Fibroblast of mammary gland (primary cell): ENCODE measurements around the gene MYCBP2.
"Not testable (repeated sequence)": the region's sequence is repeated elsewhere in the genome, so short reads cannot be mapped to it uniquely, and the experiment has no call there.

Source experiments
- DNase-seq: peaks from one replicate; pipeline ENCODE4 v3.0.0-alpha.2; 2010; ENCODE audit warnings: low read depth
- H3K4me3 ChIP-seq: 2 replicates; pipeline ENCODE4 v1.5.1; 2011; ENCODE audit warnings: low read depth, mild to moderate bottlenecking, low read length, moderate library complexity; ENCODE audit not compliant: control insufficient read depth
- TF ChIP-seq, protein P1 (sequence below): conservative IDR thresholded peaks from 2 replicates; pipeline ENCODE4 v1.5.1; 2011; ENCODE audit warnings: low read depth, low read length, inconsistent platforms; ENCODE audit not compliant: control insufficient read depth, insufficient read depth

Gene MYCBP2

DNA sequence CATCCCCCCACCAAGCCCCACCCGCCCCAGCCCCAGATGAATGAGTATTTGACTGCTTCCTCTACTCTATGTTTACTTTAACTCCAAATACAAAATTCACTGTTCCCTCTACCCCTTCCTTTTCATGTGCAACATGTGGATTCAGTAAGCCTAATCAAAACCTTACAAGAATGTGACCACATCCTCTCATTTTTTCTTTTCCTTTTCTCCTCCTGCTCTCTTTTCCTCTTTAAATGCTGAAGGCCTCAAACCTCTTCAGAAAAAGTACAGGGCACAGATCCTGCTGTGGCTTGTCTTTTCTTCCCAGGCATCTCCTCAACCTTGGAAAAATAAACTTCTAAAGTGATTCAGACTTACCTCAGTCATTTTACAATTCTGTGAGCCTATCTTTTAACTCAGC, 119.0 kb downstream of the MYCBP2 start:
- TF ChIP-seq, protein P1, sequence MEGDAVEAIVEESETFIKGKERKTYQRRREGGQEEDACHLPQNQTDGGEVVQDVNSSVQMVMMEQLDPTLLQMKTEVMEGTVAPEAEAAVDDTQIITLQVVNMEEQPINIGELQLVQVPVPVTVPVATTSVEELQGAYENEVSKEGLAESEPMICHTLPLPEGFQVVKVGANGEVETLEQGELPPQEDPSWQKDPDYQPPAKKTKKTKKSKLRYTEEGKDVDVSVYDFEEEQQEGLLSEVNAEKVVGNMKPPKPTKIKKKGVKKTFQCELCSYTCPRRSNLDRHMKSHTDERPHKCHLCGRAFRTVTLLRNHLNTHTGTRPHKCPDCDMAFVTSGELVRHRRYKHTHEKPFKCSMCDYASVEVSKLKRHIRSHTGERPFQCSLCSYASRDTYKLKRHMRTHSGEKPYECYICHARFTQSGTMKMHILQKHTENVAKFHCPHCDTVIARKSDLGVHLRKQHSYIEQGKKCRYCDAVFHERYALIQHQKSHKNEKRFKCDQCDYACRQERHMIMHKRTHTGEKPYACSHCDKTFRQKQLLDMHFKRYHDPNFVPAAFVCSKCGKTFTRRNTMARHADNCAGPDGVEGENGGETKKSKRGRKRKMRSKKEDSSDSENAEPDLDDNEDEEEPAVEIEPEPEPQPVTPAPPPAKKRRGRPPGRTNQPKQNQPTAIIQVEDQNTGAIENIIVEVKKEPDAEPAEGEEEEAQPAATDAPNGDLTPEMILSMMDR, result no peak
- no peak overlapping the region for H3K4me3 ChIP-seq
- peak; percentile 88 for DNase-seq

DNA sequence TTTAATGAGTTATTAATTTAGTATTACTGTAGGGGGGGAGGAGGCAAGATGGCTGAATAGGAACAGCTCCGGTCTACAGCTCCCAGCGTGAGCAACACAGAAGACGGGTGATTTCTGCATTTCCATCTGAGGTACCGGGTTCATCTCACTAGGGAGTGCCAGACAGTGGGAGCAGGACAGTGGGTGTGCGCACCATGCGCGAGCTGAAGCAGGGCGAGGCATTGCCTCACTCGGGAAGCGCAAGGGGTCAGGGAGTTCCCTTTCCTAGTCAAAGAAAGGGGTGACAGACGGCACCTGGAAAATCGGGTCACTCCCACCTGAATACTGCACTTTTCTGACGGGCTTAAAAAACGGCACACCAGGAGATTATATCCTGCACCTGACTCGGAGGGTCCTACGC, 127.9 kb downstream of the MYCBP2 start:
- not testable (repeated sequence) for H3K4me3 ChIP-seq, DNase-seq

DNA sequence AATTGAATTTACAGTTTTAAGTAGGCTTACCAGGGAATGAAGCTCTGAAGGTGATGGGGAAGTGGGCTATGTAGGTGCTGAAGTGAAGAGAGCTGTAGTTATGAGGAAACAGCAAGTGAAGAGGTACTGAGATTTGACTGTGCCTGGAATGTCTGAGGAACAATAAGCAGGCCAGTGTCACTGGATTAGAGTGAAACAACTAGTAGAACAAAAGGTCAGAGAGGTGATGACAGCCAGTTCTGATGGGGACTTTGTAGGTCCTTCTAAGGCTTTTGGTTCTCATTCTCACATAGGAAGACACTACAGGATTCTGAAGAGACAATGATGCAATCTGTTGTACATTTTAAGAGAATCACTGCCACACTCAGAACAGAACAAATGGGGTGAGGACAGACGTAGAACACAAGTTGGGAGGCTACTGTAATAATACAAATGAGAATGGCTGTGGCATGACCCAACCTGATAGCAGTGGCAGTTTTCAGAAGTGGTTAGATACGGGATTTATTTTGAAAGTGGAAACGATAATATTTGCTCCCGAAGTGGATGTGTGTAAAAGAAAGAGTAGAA, 130.8 kb downstream of the MYCBP2 start:
- no peak overlapping the region for H3K4me3 ChIP-seq
- TF ChIP-seq, protein P1, result no peak
- DNase-seq, result no peak

DNA sequence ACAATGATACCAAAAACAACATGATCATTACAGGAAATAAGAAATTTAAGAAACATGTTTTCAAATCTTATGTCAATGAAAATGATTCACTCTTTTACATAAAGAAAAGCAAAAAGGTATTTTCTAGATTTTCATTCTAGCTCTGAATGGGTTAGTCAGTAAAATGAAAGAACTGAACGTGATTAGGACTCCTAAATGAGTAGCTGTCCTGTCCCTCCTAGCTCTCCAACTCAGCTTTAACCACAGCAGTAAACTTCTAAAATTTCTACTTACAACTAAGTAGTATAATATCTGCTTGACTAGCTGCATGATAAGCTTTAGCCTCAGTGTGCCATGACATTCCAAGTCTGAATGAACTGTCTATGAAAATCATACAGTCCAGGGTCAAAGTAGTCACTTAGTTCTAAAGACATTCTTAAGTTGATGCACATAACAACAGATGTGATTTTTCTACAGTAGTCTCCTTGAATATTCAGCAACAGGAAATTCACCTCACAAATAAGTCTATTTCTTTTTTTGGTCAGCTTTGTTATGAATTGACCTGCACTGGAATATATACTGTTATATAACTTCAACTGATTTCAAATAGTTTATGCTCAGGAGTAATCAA, 136.4 kb downstream of the MYCBP2 start:
- TF ChIP-seq, protein P1, result no peak
- no peak for DNase-seq
- no peak overlapping the region for H3K4me3 ChIP-seq

DNA sequence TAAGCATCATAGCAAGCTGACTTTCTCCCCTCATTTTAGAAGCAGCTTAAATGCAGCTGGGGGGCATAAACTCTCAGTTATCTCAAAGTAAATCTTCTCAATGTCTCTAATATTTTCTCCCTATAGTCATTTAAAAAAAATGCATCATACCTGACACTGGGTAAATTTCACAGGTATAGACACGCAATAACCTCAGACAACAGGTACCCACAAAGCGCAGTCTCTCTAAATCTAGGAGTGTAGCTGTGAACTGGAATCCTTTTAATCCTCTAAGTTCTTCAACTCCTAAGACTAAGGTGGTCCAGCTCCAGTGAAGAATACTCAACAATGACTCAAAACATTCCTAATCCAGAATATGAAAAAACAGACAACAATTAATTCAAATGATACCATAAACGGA, 141.2 kb downstream of the MYCBP2 start:
- no peak overlapping the region for H3K4me3 ChIP-seq
- TF ChIP-seq, protein P1, result no peak

DNA sequence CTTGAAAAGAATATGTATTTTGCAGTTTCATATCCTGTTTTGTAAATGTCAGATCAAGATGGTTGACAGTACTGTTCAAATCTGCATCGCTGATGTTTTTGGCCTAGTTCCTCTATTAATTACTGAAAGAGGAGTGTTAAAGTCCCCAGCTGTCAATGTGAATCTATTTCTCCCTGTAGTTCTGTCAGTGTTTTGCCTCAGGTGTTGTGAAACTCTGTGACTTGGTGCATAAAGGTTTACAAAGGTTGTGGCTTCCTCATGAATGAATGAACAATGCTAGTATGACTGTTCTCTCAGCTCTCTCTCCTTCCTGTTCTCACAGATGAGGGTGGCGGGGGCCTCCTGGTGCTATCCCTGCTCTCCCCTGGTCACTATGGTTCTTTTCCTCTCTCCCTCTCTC, 142.4 kb downstream of the MYCBP2 start:
- TF ChIP-seq, protein P1, result no peak
- H3K4me3 ChIP-seq, result no peak overlapping the region
- DNase-seq, result no peak

More for the DNA sequence above, 141.2 kb downstream of the MYCBP2 start:
- no peak for DNase-seq

DNA sequence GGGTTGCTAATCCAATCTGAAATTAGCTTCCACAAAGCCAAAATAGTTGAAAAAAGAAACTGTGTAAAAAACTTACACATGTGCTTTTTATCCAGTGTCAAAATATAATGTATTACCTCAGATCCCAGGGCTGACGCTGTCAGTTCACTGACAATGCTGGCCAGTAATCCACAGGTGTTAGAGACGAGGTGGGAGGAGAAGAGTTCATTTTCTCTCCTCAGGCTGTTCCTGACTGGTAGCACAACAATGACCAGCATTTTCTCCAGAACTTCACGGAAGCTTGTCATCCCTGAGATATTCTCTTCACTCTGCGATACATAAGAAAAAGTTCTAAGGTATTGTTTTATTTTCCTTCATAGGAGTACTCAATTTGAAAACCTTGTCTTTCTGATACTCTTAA, 146.9 kb downstream of the MYCBP2 start:
- TF ChIP-seq, protein P1, result no peak
- no peak for DNase-seq
- H3K4me3 ChIP-seq, result no peak overlapping the region
